Putamen (tissue), 1 donor: ENCODE results near the gene HDAC2.
"Not testable (repeated sequence)": the region's sequence is repeated elsewhere in the genome, so short reads cannot be mapped to it uniquely, and the experiment has no call there.

Experiments
- DNase-seq: peaks from one replicate; pipeline ENCODE4 v3.0.0-alpha.2; 2016; ENCODE audit warnings: low spot score

Gene HDAC2

GRCh38 chr6:113971741-113972140, 793 bp upstream of the HDAC2 start:
- DNase-seq = peak; percentile 36

- peak; percentile 30 for DNase-seq
Measured at GRCh38 chr6:113969888-113970804, 802 bp downstream of the HDAC2 start.

GRCh38 chr6:113968472-113968871, 2.5 kb downstream of the HDAC2 start:
- no peak for DNase-seq

- no peak for DNase-seq
Measured at GRCh38 chr6:113967777-113968176, 3.2 kb downstream of the HDAC2 start.

DNA sequence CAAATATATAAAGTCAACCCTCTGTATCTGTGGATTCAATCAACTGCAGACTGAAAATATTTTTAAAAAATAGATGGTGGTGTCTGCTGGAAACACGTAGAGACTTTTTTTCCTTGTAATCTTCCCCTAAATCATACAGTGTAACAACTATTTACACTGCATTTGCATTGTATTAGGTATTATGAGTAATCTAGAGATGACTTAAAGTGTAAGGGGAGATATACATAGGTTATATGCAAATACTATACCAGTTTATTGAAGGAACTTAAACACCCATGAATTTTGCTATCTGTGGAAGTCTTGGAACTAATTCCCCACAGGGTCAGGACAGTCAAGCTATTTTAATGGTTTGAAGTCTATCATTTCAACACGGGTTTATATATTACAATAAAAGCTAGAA, 10.2 kb downstream of the HDAC2 start:
- DNase-seq = no peak

GRCh38 chr6:113959235-113959634, 11.7 kb downstream of the HDAC2 start:
- no peak for DNase-seq

DNA sequence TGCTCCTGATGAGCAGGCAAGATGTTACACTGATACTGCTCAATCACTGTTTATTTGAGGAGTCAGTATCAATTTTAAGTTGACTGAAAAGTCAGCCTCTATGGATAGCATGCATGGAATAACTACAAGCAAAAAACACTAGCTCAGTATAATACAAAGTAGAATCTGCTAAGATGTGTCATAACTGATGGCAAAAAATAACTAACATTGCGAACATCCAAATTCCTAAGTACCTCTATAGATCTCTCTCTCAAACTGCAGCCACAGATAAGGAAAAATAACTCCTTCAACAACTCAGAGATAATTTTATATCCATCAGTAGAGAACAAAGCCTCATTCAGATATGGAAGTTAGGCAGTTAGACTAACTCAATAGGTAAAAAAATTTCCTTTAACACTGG, 16.3 kb downstream of the HDAC2 start:
- no peak for DNase-seq

DNA sequence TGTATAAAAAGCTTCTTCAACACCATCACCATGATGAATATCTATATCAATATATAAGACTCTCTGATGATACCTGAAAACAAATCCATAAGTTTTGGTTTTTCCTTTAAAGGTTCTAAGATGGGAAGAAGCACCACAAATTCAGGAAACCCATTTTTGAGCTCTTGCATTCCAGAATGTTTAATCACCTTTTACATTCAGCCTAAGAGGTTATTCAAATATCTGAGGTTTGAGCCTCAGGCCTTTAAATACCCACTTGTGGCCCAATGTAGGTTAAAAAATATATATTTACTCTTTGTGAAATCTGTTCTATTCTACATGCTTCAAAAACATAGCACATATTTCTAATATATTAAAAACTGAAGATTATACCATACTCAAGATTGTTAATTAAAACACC, 17.6 kb downstream of the HDAC2 start:
- DNase-seq = no peak

- DNase-seq = no peak
Measured at GRCh38 chr6:113949499-113949898, 21.4 kb downstream of the HDAC2 start.

DNA sequence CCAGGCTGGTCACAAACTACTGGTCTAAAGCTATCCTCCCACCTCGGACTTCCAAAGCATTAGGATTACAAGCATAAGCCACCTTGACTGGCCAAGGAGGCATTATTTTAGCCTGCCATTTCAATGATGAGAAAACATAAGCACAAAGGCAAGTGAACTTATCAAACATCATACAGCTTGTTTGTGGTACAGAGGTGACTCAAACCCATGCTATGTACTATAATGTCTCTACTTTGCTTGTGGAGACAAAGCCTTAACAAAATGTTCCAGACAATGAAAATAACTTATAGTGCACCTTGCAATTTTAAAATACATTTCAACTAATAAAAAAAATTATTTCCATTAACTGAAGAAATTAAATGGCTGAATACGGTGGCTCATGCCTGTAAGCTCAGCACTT, 26.2 kb downstream of the HDAC2 start:
- DNase-seq = no peak

DNA sequence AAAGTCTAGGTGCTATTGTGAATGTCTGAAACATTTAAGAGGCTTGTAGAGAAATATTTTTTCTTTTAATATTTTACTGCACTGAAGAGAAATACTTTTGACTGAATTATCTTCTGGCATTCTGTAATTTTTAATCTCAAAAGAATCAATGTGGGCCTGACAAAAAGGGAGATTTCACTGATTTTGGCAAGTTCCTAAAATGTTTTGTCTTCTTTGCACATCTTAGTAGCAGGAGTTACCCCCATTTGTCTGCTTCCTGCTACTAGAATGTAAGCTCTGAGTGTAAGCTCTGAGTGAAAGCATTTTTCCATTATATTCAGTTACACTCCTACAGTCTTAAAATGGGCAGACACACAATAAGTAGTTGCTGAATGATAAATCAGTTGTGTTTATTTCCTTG, 31.1 kb downstream of the HDAC2 start:
- DNase-seq = no peak

GRCh38 chr6:113936093-113936934, 34.6 kb downstream of the HDAC2 start:
- peak; percentile 36 for DNase-seq

- DNase-seq = no peak
Measured at GRCh38 chr6:113934101-113934500, 36.8 kb downstream of the HDAC2 start.

DNA sequence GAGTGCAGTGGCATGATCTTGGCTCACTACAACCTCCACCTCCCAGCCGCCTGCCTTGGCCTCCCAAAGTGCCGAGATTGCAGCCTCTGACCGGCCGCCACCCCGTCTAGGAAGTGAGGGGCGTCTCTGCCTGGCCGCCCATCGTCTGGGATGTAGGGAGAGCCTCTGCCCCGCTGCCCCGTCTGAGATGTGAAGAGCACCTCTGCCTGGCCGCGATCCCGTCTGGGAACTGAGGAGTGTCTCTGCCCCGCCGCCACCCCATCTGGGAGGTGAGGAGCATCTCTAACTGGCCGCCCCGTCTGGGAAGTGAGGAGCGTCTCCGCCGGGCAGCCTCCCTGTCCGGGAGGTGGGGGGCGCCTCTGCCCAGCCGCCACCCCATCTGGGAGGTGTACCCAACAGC, 39.0 kb downstream of the HDAC2 start:
- not testable (repeated sequence) for DNase-seq

DNA sequence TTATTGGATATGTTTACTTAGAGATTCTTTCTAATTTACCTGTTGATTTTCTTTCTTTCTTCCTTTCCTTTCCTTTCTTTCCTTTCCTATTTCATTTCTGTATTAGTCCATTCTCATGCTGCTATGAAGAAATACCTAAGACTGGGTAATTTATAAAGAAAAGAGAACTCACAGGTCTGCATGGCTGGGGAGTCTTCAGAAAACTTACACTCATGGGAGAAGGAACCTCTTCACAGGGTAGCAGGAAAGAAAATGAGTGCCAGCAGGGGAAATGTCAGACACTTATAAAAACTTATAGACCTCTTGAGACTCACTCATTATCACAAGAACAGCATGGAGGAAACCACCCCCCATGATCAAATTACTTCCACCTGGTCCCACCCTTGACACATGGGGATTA, 40.8 kb downstream of the HDAC2 start:
- no peak for DNase-seq

DNA sequence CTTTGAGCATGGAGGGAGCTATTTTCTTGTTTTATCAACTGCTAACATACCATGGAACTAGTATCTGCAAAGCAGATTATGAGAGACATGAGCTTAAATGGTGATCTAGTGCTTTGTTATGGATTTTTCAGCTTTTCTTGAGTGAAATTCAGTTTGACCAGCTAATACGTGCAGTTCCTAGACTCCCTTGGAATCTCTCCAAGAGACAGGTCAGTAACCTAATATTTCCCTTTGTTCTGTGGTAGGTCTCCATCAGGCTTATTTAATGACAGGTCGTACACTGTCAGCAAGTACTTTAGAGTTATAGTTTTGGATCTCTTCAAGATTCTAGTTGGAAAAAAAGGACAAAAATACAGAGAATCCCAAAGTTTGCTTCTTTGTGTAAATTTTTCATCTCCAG, 43.9 kb downstream of the HDAC2 start:
- no peak for DNase-seq

DNA sequence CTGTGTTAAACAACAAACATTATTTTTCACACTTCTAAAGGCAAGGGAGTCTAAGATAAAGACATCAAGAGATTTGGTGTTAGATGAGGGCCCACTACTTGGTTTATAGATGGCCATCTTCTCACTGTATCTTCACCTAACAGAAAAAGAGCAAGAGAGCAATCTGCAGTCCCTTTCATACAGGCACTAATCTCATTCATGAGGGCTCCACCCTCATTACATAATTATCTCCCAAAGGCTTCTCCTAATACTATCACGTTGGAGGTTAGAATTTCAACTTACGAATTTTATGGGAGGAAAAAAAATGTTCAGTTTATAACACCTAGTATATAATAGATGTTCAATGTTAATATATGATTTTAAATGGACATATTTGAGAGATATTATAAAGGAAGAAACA, 45.6 kb downstream of the HDAC2 start:
- no peak for DNase-seq

DNA sequence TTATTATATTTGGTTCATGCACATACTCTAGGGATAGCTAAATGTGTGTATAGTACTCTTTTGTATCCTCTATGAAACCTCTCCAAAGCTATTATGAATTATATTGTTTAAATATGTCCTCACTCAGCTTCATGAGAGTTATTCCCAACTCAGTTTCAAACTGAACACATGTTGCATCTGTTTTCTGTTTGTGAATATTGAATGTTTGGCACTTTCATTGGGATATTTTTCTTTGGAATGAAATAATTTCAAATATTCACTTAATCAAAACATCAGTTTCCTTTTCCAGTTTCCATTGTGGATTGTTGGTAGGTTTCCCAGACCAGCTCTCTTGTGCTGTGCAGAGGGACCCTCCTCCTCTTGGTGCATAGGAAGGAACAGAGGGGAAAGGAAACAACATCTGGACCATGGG, 46.6 kb downstream of the HDAC2 start:
- DNase-seq = no peak

DNA sequence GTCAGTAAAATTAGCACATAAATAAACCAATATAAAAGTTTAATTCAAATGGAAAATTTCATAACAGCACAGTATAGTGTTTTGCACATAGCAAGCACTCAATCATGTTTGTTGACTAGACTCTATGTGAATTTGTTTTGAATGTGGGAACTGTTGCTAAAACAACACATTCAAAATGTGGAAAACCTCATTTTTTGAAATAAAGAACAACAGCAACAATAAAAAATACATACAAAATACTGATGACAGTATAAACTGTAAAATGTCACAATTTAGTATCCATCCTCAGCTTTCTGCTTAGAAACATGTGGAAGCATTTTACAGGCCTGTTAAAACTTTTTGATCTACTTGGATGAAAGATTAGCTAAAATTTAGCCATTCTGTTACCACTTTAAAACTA, 47.4 kb downstream of the HDAC2 start:
- DNase-seq = no peak

- DNase-seq = no peak
Measured at GRCh38 chr6:113921299-113921904, 49.5 kb downstream of the HDAC2 start.

DNA sequence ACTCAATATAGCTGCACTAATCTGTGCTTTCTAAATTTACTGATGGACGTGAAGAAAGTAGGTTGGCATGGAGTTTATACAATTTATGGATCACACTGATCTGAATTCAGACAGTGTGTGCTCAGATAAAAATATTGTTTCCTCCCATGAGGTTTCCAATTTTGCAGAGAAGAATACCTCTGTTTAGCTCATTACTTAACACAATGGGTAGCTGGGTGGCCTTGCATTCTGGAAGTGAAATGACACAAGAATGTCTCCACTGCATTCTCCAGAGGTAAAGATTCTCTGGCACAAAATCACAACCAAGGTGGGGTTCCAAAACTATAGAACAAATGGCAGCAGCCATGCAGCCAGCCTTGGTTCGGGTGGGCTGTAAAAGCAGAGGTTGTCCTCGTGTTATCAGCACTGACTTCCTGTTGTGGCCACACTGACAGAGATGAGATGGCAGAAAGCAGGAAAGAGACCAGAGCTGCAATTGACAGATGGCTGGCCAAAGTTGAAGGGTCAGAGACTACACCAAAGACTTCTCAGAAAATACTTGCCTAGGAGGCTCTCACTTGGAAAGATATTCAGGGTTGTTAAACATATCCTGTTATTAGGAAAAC, 50.2 kb downstream of the HDAC2 start:
- no peak for DNase-seq

GRCh38 chr6:113910285-113910684, 60.7 kb downstream of the HDAC2 start:
- not testable (repeated sequence) for DNase-seq
